Osteoblast (primary cell): Measurements from ENCODE around the gene LRRC4C. TPM values are rescaled to one million over a fixed set of nuclear protein-coding genes. Genes with fewer than 3 reads are reported as not detected.

ENCODE experiments used
- DNase-seq: peaks from one replicate; pipeline ENCODE4 v3.0.0; 2011; ENCODE audit warnings: low spot score, mixed read lengths; ENCODE audit not compliant: insufficient read length; ENCODE audit errors: missing footprints
- H2AFZ ChIP-seq: 2 replicates; pipeline ENCODE4 v1.6.0; 2011; ENCODE audit warnings: mild to moderate bottlenecking, low read length
- H3K27ac ChIP-seq: 2 replicates; pipeline ENCODE4 v1.5.1; 2011; ENCODE audit warnings: mild to moderate bottlenecking, low read depth, low read length, moderate library complexity
- H3K27me3 ChIP-seq: 2 replicates; pipeline ENCODE4 v1.6.0; 2012; ENCODE audit warnings: mild to moderate bottlenecking, control low read depth, inconsistent platforms, low read length, moderate library complexity; ENCODE audit not compliant: insufficient read depth
- H3K36me3 ChIP-seq: 2 replicates; pipeline ENCODE4 v1.5.1; 2011; ENCODE audit warnings: mild to moderate bottlenecking, low read length, control low read depth, moderate library complexity; ENCODE audit not compliant: insufficient read depth
- H3K4me1 ChIP-seq: 2 replicates; pipeline ENCODE4 v1.5.1; 2011; ENCODE audit warnings: mild to moderate bottlenecking, low read length, control low read depth, moderate library complexity; ENCODE audit not compliant: insufficient read depth
- H3K4me2 ChIP-seq: 2 replicates; pipeline ENCODE4 v1.6.0; 2011; ENCODE audit warnings: mild to moderate bottlenecking, low read length; ENCODE audit not compliant: insufficient read depth
- H3K4me3 ChIP-seq: fragments of 200-600 bp; sonication (generic); 3 replicates; pipeline ENCODE4 v1.5.1; 2012; ENCODE audit warnings: mild to moderate bottlenecking, low read length, inconsistent platforms; ENCODE audit not compliant: insufficient read depth
- H3K79me2 ChIP-seq: 2 replicates; pipeline ENCODE4 v1.6.0; 2012; ENCODE audit warnings: mild to moderate bottlenecking, low read length, control low read depth, inconsistent platforms; ENCODE audit not compliant: insufficient read depth
- H3K9me3 ChIP-seq: 2 replicates; pipeline ENCODE4 v1.5.1; 2011; ENCODE audit warnings: low read depth, low read length, control low read depth
- H4K20me1 ChIP-seq: 2 replicates; pipeline ENCODE4 v1.6.0; 2012; ENCODE audit warnings: mild to moderate bottlenecking, low read length, control low read depth; ENCODE audit not compliant: insufficient read depth
- total RNA-seq: library from RNA; depleted of rRNA; stranded (reverse); fragments of >200 nt; gene quantifications from 2 replicates; pipeline ENCODE4 v1.2.3, GENCODE V29; 2012
- TF ChIP-seq, protein P1 (sequence below): IDR thresholded peaks from 2 replicates; pipeline ENCODE4 v1.5.1; 2011; ENCODE audit warnings: mild to moderate bottlenecking, low read depth, low read length, moderate library complexity; ENCODE audit errors: extremely low read depth

Gene LRRC4C
- total RNA-seq, 1 donor: 2.2 TPM

DNA sequence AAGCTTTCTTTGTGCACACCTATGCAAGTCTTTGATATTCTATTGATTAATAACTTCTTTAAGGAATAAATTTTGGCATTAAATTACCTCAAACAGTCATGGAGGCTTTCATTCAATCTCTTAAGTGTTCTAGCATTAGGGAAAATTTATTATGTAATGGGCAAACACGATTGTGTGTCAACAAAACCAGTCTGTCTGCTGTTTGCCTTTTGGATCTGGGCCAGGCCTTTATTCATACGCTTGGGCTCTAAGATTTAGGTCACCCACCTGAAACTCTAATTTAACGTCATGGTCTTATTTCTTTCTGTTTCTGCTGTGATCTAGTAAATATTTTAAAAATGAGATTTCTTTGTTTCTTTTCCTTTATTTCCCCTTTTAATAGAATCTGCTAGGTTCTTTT is 1270.6 kb downstream of the LRRC4C start:
- Histone ChIP-seq H3K4me1 (no peaks in the 10 kb centered on the region), H3K36me3 (no peaks in the 10 kb centered on the region), H3K9me3 (no peaks in the 10 kb centered on the region), H3K27me3 (no peaks in the 10 kb centered on the region), H2AFZ (no peak overlapping the region), H3K4me3 (no peak overlapping the region), H3K79me2 (no peaks in the 10 kb centered on the region), H3K27ac (no peak overlapping the region), H3K4me2 (no peak overlapping the region), H4K20me1 (no peaks in the 10 kb centered on the region)
- TF ChIP-seq, protein P1, sequence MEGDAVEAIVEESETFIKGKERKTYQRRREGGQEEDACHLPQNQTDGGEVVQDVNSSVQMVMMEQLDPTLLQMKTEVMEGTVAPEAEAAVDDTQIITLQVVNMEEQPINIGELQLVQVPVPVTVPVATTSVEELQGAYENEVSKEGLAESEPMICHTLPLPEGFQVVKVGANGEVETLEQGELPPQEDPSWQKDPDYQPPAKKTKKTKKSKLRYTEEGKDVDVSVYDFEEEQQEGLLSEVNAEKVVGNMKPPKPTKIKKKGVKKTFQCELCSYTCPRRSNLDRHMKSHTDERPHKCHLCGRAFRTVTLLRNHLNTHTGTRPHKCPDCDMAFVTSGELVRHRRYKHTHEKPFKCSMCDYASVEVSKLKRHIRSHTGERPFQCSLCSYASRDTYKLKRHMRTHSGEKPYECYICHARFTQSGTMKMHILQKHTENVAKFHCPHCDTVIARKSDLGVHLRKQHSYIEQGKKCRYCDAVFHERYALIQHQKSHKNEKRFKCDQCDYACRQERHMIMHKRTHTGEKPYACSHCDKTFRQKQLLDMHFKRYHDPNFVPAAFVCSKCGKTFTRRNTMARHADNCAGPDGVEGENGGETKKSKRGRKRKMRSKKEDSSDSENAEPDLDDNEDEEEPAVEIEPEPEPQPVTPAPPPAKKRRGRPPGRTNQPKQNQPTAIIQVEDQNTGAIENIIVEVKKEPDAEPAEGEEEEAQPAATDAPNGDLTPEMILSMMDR: no peak
- no peak for DNase-seq

GRCh38 chr11:40187295-40187694 is 1272.2 kb downstream of the LRRC4C start:
- TF ChIP-seq, protein P1: no peak
- Histone ChIP-seq H3K4me3 (no peak overlapping the region), H4K20me1 (no peaks in the 10 kb centered on the region), H3K79me2 (no peaks in the 10 kb centered on the region), H2AFZ (no peak overlapping the region), H3K4me1 (no peaks in the 10 kb centered on the region), H3K9me3 (no peaks in the 10 kb centered on the region), H3K4me2 (no peak overlapping the region), H3K27me3 (no peaks in the 10 kb centered on the region), H3K27ac (no peak overlapping the region), H3K36me3 (no peaks in the 10 kb centered on the region)
- DNase-seq: no peak

DNA sequence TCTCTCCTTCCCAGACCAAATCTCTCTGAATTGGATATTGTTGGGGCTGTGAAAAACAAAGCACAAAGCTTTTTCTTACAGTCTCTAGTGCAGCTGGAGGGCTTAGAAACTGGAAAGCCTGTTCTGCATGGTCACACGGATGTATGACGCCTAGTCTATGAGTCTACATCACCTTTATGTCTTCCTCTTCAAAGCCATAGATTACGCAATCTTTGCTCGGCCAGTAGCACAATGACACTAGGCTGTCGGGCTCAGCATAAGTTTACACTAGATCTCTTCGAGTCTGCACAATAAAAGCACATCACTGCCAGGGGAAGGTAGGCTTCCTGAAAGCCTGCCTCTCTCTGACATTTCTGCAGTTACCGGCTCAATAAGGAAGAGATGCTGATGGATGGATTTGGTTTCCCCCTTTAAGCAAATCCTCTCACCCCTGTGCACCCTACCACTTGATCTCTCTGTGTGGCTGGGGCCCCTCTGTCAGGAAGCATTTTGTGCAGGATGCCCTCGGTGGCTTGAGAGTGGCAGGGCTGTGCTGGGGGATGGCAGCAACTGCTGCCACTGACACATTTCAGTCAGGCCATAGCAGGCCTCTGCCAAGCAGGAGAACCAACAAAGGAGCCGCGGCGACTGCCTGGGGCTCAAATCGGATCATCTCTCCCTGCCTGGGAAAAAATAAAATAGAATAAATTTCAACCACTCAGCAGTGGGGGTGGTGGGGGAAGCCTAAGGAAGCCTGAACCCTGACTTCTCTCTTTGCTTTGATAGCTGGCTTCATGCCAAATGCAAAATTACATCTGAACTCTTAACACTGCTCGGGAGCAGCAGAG is 1272.8 kb downstream of the LRRC4C start:
- H3K27ac ChIP-seq: no peak overlapping the region

DNA sequence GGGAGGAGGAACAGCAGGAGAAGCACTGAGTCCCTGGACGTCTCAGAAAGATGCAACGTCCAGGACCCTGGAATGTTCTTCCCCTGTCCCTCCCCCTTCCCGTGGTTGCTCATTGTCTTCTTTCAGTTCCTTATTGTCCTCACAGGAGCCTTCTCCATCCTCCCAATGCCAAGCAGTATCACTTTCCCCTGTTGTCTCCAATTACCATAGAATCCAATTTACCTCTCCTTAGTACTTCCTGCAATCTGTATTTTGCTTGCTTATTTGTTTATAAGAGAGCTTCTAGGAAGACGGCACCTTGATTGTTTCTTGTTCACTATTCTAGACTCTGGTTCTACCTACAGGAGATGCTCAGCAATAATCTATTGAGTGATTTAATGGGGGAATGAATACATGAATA is 1273.7 kb downstream of the LRRC4C start:
- no peak for DNase-seq
- Histone ChIP-seq H3K27me3 (no peaks in the 10 kb centered on the region), H4K20me1 (no peaks in the 10 kb centered on the region), H2AFZ (no peak overlapping the region), H3K9me3 (no peaks in the 10 kb centered on the region), H3K4me3 (no peak overlapping the region), H3K36me3 (no peaks in the 10 kb centered on the region), H3K4me1 (no peaks in the 10 kb centered on the region), H3K79me2 (no peaks in the 10 kb centered on the region), H3K4me2 (no peak overlapping the region), H3K27ac (no peak overlapping the region)
- TF ChIP-seq, protein P1: no peak

More for the DNA sequence above, 1272.8 kb downstream of the LRRC4C start:
- no peaks in the 10 kb centered on the region for H3K79me2 ChIP-seq
- no peaks in the 10 kb centered on the region for H3K4me1 ChIP-seq
- no peaks in the 10 kb centered on the region for H4K20me1 ChIP-seq
- H3K36me3 ChIP-seq: no peaks in the 10 kb centered on the region
- no peak overlapping the region for H2AFZ ChIP-seq
- H3K4me3 ChIP-seq: no peak overlapping the region
- TF ChIP-seq, protein P1: no peak
- no peaks in the 10 kb centered on the region for H3K27me3 ChIP-seq
- DNase-seq: no peak
- H3K4me2 ChIP-seq: no peak overlapping the region
- no peaks in the 10 kb centered on the region for H3K9me3 ChIP-seq
